Measurements from ENCODE around the gene CDK19.

CDK19 gene

GRCh38 chr6:110567957-110568696 lies 247.1 kb downstream of the CDK19 start:
- FAIRE-seq, result no peak

DNA sequence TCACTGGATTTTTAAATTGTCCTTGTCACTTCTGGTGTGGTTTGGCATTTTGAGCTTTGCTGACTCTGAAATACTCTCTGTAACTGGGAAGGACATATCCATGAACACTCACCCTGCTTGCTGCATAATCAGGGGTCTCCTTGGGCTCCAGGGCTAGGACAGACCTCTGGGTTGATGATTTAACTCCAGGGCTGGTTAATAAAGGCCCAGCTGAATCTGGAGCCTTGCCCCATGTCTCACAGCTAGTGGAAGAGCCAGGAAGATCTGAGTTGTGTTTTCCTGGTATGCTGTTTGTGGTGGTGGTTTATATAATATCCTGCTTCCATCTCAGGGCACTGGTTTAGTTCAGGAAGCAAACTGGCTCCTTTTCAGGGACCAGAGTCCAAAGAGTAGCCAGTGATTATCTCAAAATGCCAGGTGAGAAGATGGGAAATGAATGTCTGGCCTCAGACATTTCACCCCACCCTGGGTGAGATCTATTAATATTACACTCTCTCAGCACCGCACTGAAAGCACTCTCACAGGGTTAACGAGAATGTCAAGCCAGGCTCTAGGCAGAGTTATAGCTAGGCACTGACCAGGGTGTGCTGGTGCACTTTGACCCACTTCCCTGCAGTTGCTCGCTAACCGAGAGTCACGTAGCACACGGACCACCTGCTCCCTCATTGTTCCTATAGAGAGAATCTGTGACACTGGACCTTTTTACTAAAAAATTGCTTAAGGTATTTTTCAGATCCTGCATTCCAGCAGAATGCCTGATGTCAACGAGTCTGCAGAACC lies 248.7 kb downstream of the CDK19 start:
- no peak for FAIRE-seq

GRCh38 chr6:110564703-110565421 lies 250.4 kb downstream of the CDK19 start:
- no peak for FAIRE-seq

GRCh38 chr6:110563711-110564110 lies 251.6 kb downstream of the CDK19 start:
- FAIRE-seq, result no peak

GRCh38 chr6:110562316-110562915 lies 252.9 kb downstream of the CDK19 start:
- no peak for FAIRE-seq

DNA sequence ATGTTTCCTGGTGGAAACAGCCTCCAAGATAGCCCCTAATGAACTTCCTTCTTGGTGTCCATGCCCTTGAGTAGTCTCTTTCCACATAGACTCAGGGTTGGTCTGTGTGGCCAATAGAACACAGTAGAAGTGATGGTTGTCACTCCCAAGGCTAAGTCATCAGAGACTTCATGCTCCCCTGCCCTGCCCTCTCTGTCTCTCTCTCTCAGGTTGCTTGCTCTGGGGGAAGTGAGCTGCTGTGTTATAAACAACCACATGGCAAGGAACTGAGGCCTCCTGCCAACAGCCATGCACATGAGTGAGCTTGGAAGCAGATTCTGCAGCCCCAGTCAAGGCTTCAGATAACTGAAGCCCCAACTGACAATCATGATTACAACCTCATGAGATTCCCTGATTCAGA lies 253.6 kb downstream of the CDK19 start:
- no peak for FAIRE-seq

DNA sequence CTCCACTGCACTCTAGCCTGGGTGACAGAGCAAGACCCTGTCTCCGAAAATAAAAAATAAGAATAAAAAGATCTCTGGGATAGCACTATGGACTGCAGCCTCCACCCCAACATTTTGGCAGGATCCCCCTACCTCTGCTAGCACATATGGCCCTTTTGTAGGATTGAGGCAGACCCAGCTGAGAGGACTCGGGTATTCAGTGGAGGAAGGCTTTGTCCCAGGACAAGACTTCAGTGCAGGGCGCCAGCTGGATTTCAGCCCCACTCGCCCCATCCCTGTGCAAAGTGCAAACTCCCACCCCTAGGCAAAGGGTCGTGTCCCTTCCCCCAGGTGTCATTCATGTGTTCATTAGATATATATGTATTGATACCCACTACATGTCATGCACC lies 254.3 kb downstream of the CDK19 start:
- no peak for FAIRE-seq

DNA sequence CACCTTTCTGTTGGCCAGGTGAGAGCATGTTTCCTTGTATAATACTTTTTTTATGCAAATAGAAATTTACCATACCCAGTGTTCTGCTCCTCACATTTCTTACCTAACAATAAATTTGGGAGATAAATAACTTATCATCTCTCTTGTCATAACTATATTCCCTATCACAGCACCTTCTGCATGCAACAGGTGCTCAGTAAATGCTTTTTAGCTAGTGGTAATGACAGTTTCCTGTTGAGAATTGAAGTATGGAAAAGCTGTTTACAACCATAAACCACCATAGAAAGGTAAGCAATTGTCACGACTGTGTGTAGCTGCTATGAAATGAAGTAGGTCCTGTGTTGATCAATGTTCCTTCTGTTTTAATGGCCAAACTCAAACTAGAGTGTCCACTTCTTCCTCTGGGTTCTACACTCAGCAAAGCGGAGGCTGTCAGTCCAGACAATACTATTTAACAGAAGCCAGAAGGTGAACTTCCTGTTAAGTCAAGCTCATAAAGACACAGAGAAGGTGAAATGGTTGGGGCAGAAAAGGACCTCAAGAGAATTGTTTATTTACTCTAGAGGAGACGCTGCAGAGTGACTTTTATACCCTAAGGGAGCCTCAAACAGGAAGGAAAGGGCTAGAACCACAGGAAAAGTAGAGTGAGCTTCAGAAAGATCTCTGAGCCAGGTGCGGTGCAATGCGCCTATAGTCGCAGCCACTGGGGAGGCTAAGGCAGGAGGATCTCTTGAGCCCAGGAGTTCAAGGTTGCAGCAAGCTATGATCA lies 254.8 kb downstream of the CDK19 start:
- FAIRE-seq, result no peak

All from islet of Langerhans (tissue), 1 donor.